GM21717 (cell line): ENCODE measurements around the gene PRKAG1.

Source experiments
- ATAC-seq: cut with Tn5 transposase; IDR thresholded peaks from one replicate; pipeline ENCODE4 v1.9.1; 2021; ENCODE audit warnings: mild to moderate bottlenecking, moderate library complexity; ENCODE audit not compliant: unreplicated experiment

Gene PRKAG1

GRCh38 chr12:49032679-49033447, 14.3 kb upstream of the PRKAG1 start:
- ATAC-seq: no peak

GRCh38 chr12:49032276-49032675, 13.7 kb upstream of the PRKAG1 start:
- ATAC-seq: no peak

GRCh38 chr12:49031573-49032161, 13.1 kb upstream of the PRKAG1 start:
- ATAC-seq: no peak

GRCh38 chr12:49030714-49031572, 12.4 kb upstream of the PRKAG1 start:
- no peak for ATAC-seq

- no peak for ATAC-seq
Observed at GRCh38 chr12:49030119-49030518, 11.5 kb upstream of the PRKAG1 start.

- no peak for ATAC-seq
Observed at GRCh38 chr12:49028666-49029275, 10.2 kb upstream of the PRKAG1 start.

- ATAC-seq: no peak
Observed at GRCh38 chr12:49027846-49028555, 9.4 kb upstream of the PRKAG1 start.

- ATAC-seq: no peak
Observed at GRCh38 chr12:49026678-49027480, 8.3 kb upstream of the PRKAG1 start.

- ATAC-seq: no peak
Observed at GRCh38 chr12:49026101-49026500, 7.5 kb upstream of the PRKAG1 start.

- no peak for ATAC-seq
Observed at GRCh38 chr12:49025463-49025862, 6.9 kb upstream of the PRKAG1 start.

- no peak for ATAC-seq
Observed at GRCh38 chr12:49024543-49024942, 6.0 kb upstream of the PRKAG1 start.

- no peak for ATAC-seq
Observed at GRCh38 chr12:49023812-49024211, 5.2 kb upstream of the PRKAG1 start.

GRCh38 chr12:49022558-49023178, 4.1 kb upstream of the PRKAG1 start:
- no peak for ATAC-seq

GRCh38 chr12:49021292-49021915, 2.8 kb upstream of the PRKAG1 start:
- ATAC-seq: no peak

GRCh38 chr12:49020441-49020840, 1.9 kb upstream of the PRKAG1 start:
- ATAC-seq: no peak

GRCh38 chr12:49019443-49020324, 1.1 kb upstream of the PRKAG1 start:
- ATAC-seq: no peak

- peak; percentile 18 for ATAC-seq
Observed at GRCh38 chr12:49019120-49019430, 499 bp upstream of the PRKAG1 start.

GRCh38 chr12:49017891-49018260, 700 bp downstream of the PRKAG1 start:
- ATAC-seq: peak; percentile 11
